HepG2 (cell line): ENCODE data around the gene HHEX. TPM values are rescaled to one million over a fixed set of nuclear protein-coding genes. Genes with fewer than 3 reads are reported as not detected.

Experiments used
- ATAC-seq: fragments of 200-7000 bp; cut with Tn5 transposase; 3 replicates; pipeline ENCODE4 v1.9.1; 2020; ENCODE audit warnings: mild to moderate bottlenecking, moderate library complexity
- BruUV-seq: library from RNA; stranded (reverse); fragments of 400-500 nt; replicated peaks from 2 replicates; lab custom pipeline; 2021; lab: Mats Ljungman, UMichigan
- CTCF ChIA-PET: fragments of 300-600 bp; formaldehyde crosslinking; extraction: SDS; loops from one replicate; lab custom pipeline; 2021; ENCODE audit warnings: low total read pairs, inconsistent platforms, low intra/inter-chr PET ratio; lab: Yijun Ruan, JAX
- POLR2A ChIA-PET: fragments of 350-600 bp; sonication (Branson Sonifier 250); formaldehyde crosslinking; loops from one replicate; lab custom pipeline; 2020; ENCODE audit warnings: antibody characterized with exemption, inconsistent platforms; lab: Yijun Ruan, JAX
- DNase-seq: peaks from one replicate; pipeline ENCODE4 v3.0.0-alpha.2; 2015; ENCODE audit warnings: low spot score
- FAIRE-seq: peaks from 3 replicates; lab custom pipeline; 2011; peaks lifted over from hg19 to GRCh38; lab: Jason Lieb, UNC
- H2AFZ ChIP-seq: one replicate; pipeline ENCODE4 v1.6.1; 2011; ENCODE audit warnings: low read length, inconsistent platforms
- H3K27ac ChIP-seq: fragments of 300-600 bp; 3 replicates; pipeline ENCODE4 v1.8.0; 2011; ENCODE audit warnings: mixed run types, mild to moderate bottlenecking, mixed read lengths, low read length, inconsistent platforms; ENCODE audit not compliant: insufficient read depth; ENCODE audit errors: extremely low read length
- H3K27me3 ChIP-seq, 2 experiments: fragments of 200-600 bp in 1 of 2; 2 replicates in 1 of 2; 3 replicates in 1 of 2; pipeline versions ENCODE4 v1.6.0 to v1.8.0; 2011; ENCODE audit warnings: low read length in 2 of 2, mild to moderate bottlenecking in 2 of 2, moderate library complexity in 2 of 2, inconsistent platforms in 1 of 2; ENCODE audit not compliant: insufficient read depth in 2 of 2, control insufficient read depth in 1 of 2
- H3K36me3 ChIP-seq, 2 experiments: fragments of 200-600 bp in 1 of 2; replicated peaks in 1 of 2; 2 replicates in 1 of 2; 3 replicates in 1 of 2; pipeline versions ENCODE4 v1.5.1 to v1.8.0; 2011; ENCODE audit warnings: low read length in 2 of 2, inconsistent platforms in 1 of 2; ENCODE audit not compliant: insufficient read depth in 2 of 2, control insufficient read depth in 1 of 2
- H3K4me1 ChIP-seq: 2 replicates; pipeline ENCODE4 v1.5.1; 2012; ENCODE audit warnings: low read length, inconsistent platforms; ENCODE audit not compliant: insufficient read depth
- H3K4me2 ChIP-seq: 2 replicates; pipeline ENCODE4 v1.6.0; 2011; ENCODE audit warnings: low read depth, low read length, inconsistent platforms
- H3K4me3 ChIP-seq, 3 experiments: fragments of 200-600 bp in 1 of 3; sonication (generic), shearing (Covaris generic) in 1 of 3; replicated peaks in 1 of 3; 2 replicates each; pipeline ENCODE4 v1.5.1; 2011 to 2016; ENCODE audit warnings: low read length in 3 of 3, inconsistent platforms in 2 of 3, low read depth in 2 of 3, mild to moderate bottlenecking in 2 of 3, control low read depth in 1 of 3, mixed read lengths in 1 of 3; ENCODE audit not compliant: insufficient read depth in 1 of 3
- H3K79me2 ChIP-seq: one replicate; pipeline ENCODE4 v1.6.1; 2011; ENCODE audit warnings: low read length, inconsistent platforms; ENCODE audit not compliant: insufficient read depth
- H3K9ac ChIP-seq: 2 replicates; pipeline ENCODE4 v1.6.0; 2011; ENCODE audit warnings: mild to moderate bottlenecking, low read depth, low read length, inconsistent platforms; ENCODE audit not compliant: insufficient read depth
- H3K9me3 ChIP-seq: 2 replicates; pipeline ENCODE4 v1.5.1; 2012; ENCODE audit warnings: mild to moderate bottlenecking, low read length
- H4K20me1 ChIP-seq: 2 replicates; pipeline ENCODE4 v1.6.0; 2011; ENCODE audit warnings: inconsistent platforms, mild to moderate bottlenecking, low read length, moderate library complexity; ENCODE audit not compliant: insufficient read depth
- ARID5B ChIP-seq: IDR thresholded peaks from 2 replicates; pipeline ENCODE4 v1.4.0; 2020; ENCODE audit warnings: mild to moderate bottlenecking, missing genetic modification reagents
- GATAD2A ChIP-seq: IDR thresholded peaks from 2 replicates; pipeline ENCODE4 v1.6.1; 2016
- PHF5A ChIP-seq: IDR thresholded peaks from one replicate; pipeline ENCODE4 v1.6.1; 2018; ENCODE audit warnings: low read depth, missing genetic modification reagents; ENCODE audit not compliant: unreplicated experiment
- POGZ ChIP-seq: sonication (generic); formaldehyde crosslinking; IDR thresholded peaks from 2 replicates; pipeline ENCODE4 v1.4.0; 2020; ENCODE audit warnings: mild to moderate bottlenecking, missing genetic modification reagents
- POLR2G ChIP-seq: fragments of 200-400 bp; formaldehyde crosslinking; IDR thresholded peaks from 2 replicates; pipeline ENCODE4 v1.6.1; 2018; ENCODE audit warnings: mild to moderate bottlenecking, low read depth, low read length, moderate library complexity
- RFX1 ChIP-seq: fragments of 450-650 bp; IDR thresholded peaks from 2 replicates; pipeline ENCODE4 v1.6.1; 2017
- SOX6 ChIP-seq, 2 experiments: fragments of 450-650 bp in 1 of 2; sonication (generic) in 1 of 2; formaldehyde crosslinking in 1 of 2; IDR thresholded peaks; 2 replicates each; pipeline versions ENCODE4 v1.4.0 to v1.6.1; 2017 to 2020; ENCODE audit warnings: antibody characterized with exemption in 1 of 2, mild to moderate bottlenecking in 1 of 2, missing genetic modification reagents in 1 of 2
- WGBS: methylation state at CpG from one replicate; pipeline ENCODE4 v1.1.6; 2017; ENCODE audit warnings: low lambda C conversion rate; 5-methylcytosine and 5-hydroxymethylcytosine counted together
- in situ Hi-C: cut with HindIII; loops from 2 replicates; pipeline ENCODE4 v1.10.0; 2017; ENCODE audit warnings: low pct_unique_long_range_greater_than_20kb; ENCODE audit not compliant: extremely low pct_ligation_motif_present
- intact Hi-C: fragments of 100-400 bp; cut with micrococcal nuclease; formaldehyde crosslinking; loops from one replicate; pipeline ENCODE4 v1.10.0; 2022; ENCODE audit not compliant: unreplicated experiment
- polyA plus RNA-seq, 8 experiments: library from polyadenylated mRNA; depleted of rRNA in 3 of 8; stranded (reverse) in 7 of 8; unstranded in 1 of 8; fragments of >200 nt; fragmentation: Illumina TruSeq in 4 of 8; extraction: Trizol in 4 of 8; gene quantifications; 2 replicates each; pipeline versions ENCODE4 v1.2.1 to v1.2.3, GENCODE V29; 2011 to 2016; ENCODE audit warnings: low read depth in 4 of 8, missing spikeins in 1 of 8, mixed read lengths in 1 of 8; ENCODE audit not compliant: insufficient read depth in 1 of 8
- total RNA-seq, 5 experiments: library from RNA; depleted of rRNA; stranded (reverse); fragments of >200 nt; fragmentation: Illumina TruSeq; extraction: Trizol; gene quantifications; 2 replicates each; pipeline ENCODE4 v1.2.3, GENCODE V29; 2016; ENCODE audit warnings: low read depth in 1 of 5
- TF ChIP-seq, protein P1 (sequence below): sonication (generic); formaldehyde crosslinking; IDR thresholded peaks from 2 replicates; pipeline ENCODE4 v1.8.0; 2022; ENCODE audit warnings: mild to moderate bottlenecking, missing genetic modification reagents; ENCODE audit not compliant: insufficient replicate concordance
- TF ChIP-seq, protein P2 (sequence below): sonication (generic); formaldehyde crosslinking; IDR thresholded peaks from 2 replicates; pipeline ENCODE4 v1.5.0; 2020; ENCODE audit warnings: mild to moderate bottlenecking, missing genetic modification reagents

HHEX gene
- total and polyA plus RNA-seq, 2 of the 13 experiments (the other 11 are each of a cell fraction or from before 2014, with no cell fraction given), result 44.5 to 48.7 TPM

GRCh38 chr10:92656266-92656961 lies 33.3 kb upstream of the HHEX start:
- H3K79me2 ChIP-seq, result no peaks in the 10 kb centered on the region
- H3K27me3 ChIP-seq, result no peaks in the 10 kb centered on the region
- H3K4me3 ChIP-seq, result no peak overlapping the region
- in situ Hi-C loops (no loop called here), intact Hi-C loops (no loop called here)
- no peak overlapping the region for H3K9ac ChIP-seq
- no peak overlapping the region for H2AFZ ChIP-seq
- no peak overlapping the region for H3K27ac ChIP-seq
- peaks cover 3 to 29% of the 10 kb centered on the region in 2 experiments; a peak in 3 of 5 replicates for H3K36me3 ChIP-seq
- no TSS peak for BruUV-seq
- ChIA-PET POLR2A (no interaction called here), CTCF (no interaction called here)
- 82% methylated on average over 7 of the region's 7 CpGs for WGBS
- peaks cover 16% of the 10 kb centered on the region for H3K4me1 ChIP-seq
- DNase-seq (no peak), FAIRE-seq (no peak), ATAC-seq (peak; percentile 45; the same call in 1 of the 3 replicates)
- no peaks in the 10 kb centered on the region for H4K20me1 ChIP-seq
- TF ChIP-seq POLR2G, result peak; percentile 57
- TF ChIP-seq, protein P1, sequence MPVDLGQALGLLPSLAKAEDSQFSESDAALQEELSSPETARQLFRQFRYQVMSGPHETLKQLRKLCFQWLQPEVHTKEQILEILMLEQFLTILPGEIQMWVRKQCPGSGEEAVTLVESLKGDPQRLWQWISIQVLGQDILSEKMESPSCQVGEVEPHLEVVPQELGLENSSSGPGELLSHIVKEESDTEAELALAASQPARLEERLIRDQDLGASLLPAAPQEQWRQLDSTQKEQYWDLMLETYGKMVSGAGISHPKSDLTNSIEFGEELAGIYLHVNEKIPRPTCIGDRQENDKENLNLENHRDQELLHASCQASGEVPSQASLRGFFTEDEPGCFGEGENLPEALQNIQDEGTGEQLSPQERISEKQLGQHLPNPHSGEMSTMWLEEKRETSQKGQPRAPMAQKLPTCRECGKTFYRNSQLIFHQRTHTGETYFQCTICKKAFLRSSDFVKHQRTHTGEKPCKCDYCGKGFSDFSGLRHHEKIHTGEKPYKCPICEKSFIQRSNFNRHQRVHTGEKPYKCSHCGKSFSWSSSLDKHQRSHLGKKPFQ (CRISPR knock-in tag), result no peak
- no peak overlapping the region for H3K4me2 ChIP-seq
- no peaks in the 10 kb centered on the region for H3K9me3 ChIP-seq

DNA sequence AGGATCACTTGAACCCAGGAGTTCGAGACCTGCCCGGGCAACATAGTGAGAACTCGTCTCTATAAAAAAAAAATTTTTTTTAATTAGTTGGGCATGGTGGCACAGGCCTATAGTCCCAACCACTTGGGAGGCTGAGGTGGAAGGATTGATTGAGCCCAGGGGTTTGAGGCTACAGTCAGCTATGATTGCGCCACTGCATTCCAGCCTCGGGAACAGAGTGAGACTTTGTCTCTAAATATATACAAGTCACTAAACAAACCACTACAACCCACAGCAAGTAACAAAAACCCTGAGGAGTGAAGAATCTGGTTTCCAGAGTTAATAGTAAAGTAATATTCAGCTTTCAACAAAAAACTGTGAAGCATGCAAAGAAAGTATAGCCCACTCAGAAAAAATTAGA lies 32.7 kb upstream of the HHEX start:
- Histone ChIP-seq H3K4me2 (no peak overlapping the region), H3K36me3 (peaks cover 1 to 24% of the 10 kb centered on the region in 2 experiments; a peak in 2 of 5 replicates), H3K9ac (no peak overlapping the region), H3K9me3 (no peaks in the 10 kb centered on the region), H4K20me1 (no peaks in the 10 kb centered on the region), H3K27me3 (no peaks in the 10 kb centered on the region), H3K4me3 (no peak overlapping the region), H3K27ac (no peak overlapping the region), H3K4me1 (peaks cover 16% of the 10 kb centered on the region), H2AFZ (no peak overlapping the region), H3K79me2 (no peaks in the 10 kb centered on the region)
- in situ Hi-C loops (no loop called here), intact Hi-C loops (no loop called here)
- 77% methylated on average over 5 of the region's 5 CpGs for WGBS
- ChIA-PET CTCF (no interaction called here), POLR2A (no interaction called here)
- peak; percentile 49 for DNase-seq
- no peak for FAIRE-seq
- ATAC-seq, result peak; percentile 83
- BruUV-seq, result no TSS peak
- peak; percentile 77; the same call in 1 of the 2 replicates for TF ChIP-seq POGZ (CRISPR knock-in tag)
- peak; percentile 26; the same call in 1 of the 2 replicates for TF ChIP-seq ARID5B
- no peak for TF ChIP-seq SOX6 (IDR thresholded peaks at IDR 0.05)
- TF ChIP-seq SOX6 (CRISPR knock-in tag; IDR thresholded peaks at IDR 0.05), result peak; percentile 35; the same call in 1 of the 2 replicates
- TF ChIP-seq PHF5A (CRISPR knock-in tag), result no peak
- TF ChIP-seq, protein P2, sequence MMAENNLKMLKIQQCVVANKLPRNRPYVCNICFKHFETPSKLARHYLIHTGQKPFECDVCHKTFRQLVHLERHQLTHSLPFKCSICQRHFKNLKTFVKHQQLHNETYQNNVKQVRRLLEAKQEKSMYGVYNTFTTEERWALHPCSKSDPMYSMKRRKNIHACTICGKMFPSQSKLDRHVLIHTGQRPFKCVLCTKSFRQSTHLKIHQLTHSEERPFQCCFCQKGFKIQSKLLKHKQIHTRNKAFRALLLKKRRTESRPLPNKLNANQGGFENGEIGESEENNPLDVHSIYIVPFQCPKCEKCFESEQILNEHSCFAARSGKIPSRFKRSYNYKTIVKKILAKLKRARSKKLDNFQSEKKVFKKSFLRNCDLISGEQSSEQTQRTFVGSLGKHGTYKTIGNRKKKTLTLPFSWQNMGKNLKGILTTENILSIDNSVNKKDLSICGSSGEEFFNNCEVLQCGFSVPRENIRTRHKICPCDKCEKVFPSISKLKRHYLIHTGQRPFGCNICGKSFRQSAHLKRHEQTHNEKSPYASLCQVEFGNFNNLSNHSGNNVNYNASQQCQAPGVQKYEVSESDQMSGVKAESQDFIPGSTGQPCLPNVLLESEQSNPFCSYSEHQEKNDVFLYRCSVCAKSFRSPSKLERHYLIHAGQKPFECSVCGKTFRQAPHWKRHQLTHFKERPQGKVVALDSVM (CRISPR knock-in tag), result peak; percentile 99
- TF ChIP-seq RFX1, result no peak
- TF ChIP-seq GATAD2A, result peak; percentile 60; the same call in 1 of the 2 replicates
